Heart left ventricle (tissue), 16 donors: Measurements from ENCODE around the gene SLC39A11. TPM values are rescaled to one million over a fixed set of nuclear protein-coding genes. Genes with fewer than 3 reads are reported as not detected.

Source experiments
- ATAC-seq, 4 donors: fragments of 200-7000 bp; cut with Tn5 transposase; one replicate each; pipeline ENCODE4 v1.9.1; 2020 to 2022; ENCODE audit warnings: moderate library complexity in 4 of 4, mild to moderate bottlenecking in 3 of 4, moderate number of reproducible peaks in 1 of 4
- DNase-seq, 5 donors: peaks; one replicate each; pipeline ENCODE4 v3.0.0-alpha.2; 2020
- H3K27ac ChIP-seq, 12 donors: fragments of 200-600 bp; sonication (generic) in 4 of 12; one replicate each; pipeline versions ENCODE4 v1.5.0 to v1.8.0; 2016 to 2022; ENCODE audit warnings: mild to moderate bottlenecking in 2 of 12
- H3K27me3 ChIP-seq, 9 donors: fragments of 200-600 bp; sonication (generic) in 2 of 9; one replicate each; pipeline versions ENCODE4 v1.5.1 to v1.8.0; 2016 to 2022; ENCODE audit warnings: mild to moderate bottlenecking in 3 of 9
- H3K36me3 ChIP-seq, 9 donors: fragments of 200-600 bp; sonication (generic) in 2 of 9; one replicate each; pipeline versions ENCODE4 v1.5.0 to v1.8.0; 2018 to 2022; ENCODE audit warnings: mild to moderate bottlenecking in 2 of 9
- H3K4me1 ChIP-seq, 12 donors: fragments of 200-600 bp; sonication (generic) in 4 of 12; one replicate each; pipeline versions ENCODE4 v1.5.0 to v1.8.0; 2016 to 2022; ENCODE audit warnings: mild to moderate bottlenecking in 3 of 12
- H3K4me3 ChIP-seq, 12 donors: fragments of 200-600 bp; sonication (generic) in 4 of 12; one replicate each; pipeline versions ENCODE4 v1.5.0 to v1.8.0; 2017 to 2022; ENCODE audit warnings: mild to moderate bottlenecking in 9 of 12, moderate library complexity in 4 of 12
- H3K9me3 ChIP-seq, 12 donors: fragments of 200-600 bp; sonication (generic) in 4 of 12; one replicate each; pipeline versions ENCODE4 v1.5.0 to v1.8.0; 2016 to 2022; ENCODE audit warnings: mild to moderate bottlenecking in 1 of 12
- CTCF ChIP-seq, 12 donors: fragments of 200-600 bp; sonication (generic) in 4 of 12; IDR thresholded peaks; one replicate each; pipeline versions ENCODE4 v1.5.0 to v1.8.0; 2018 to 2022; ENCODE audit warnings: antibody characterized with exemption in 12 of 12, mild to moderate bottlenecking in 5 of 12
- POLR2A ChIP-seq, 2 donors: fragments of 450-650 bp; IDR thresholded peaks; one replicate each; pipeline ENCODE4 v1.6.1; 2017; ENCODE audit warnings: antibody characterized with exemption in 2 of 2, mild to moderate bottlenecking in 2 of 2, moderate library complexity in 2 of 2
- WGBS, 4 donors: extraction: QIAGEN DNeasy Blood & Tissue Kit in 2 of 4; methylation state at CpG; one replicate each; pipeline versions ENCODE4 v1.1.5 to v1.1.7; 2013 to 2018; 5-methylcytosine and 5-hydroxymethylcytosine counted together
- intact Hi-C, 10 donors: fragments of 100-400 bp; cut with DNase I; formaldehyde crosslinking; loops; one replicate each; pipeline versions ENCODE4 v1.11.1 to v1.14.2; 2022
- polyA plus RNA-seq, 2 donors: library from polyadenylated mRNA; stranded (reverse); fragments of 200-250 nt; gene quantifications; one replicate each; pipeline ENCODE4 v1.2.3, GENCODE V29; 2013
- total RNA-seq, 9 donors: library from RNA; depleted of rRNA in 2 of 9; stranded (reverse); fragments of >200 nt in 2 of 9; fragmentation: NEBNext Ultra II Directional in 3 of 9; extraction: Animal tissue kit (Norgen Biotek cat#: 25700) in 3 of 9; gene quantifications; one replicate each; pipeline versions ENCODE4 v1.1.0 to v1.2.4, GENCODE V29; 2016 to 2023
- donor health status: ischemic (EF 13 %, LVEDD 7.1; RV severe dilation, severe dysfunction).
- donor health status: healthy with polysubstance abuse.
- donor health status: DM: no; HTN: yes; CAD: no.
- donor health status: DM: no; HTN: no; CAD: no.
- donor health status: ischemic (EF 25% LVEDD 6.9; RV normal size, moderate dysfunction).
- donor health status: ischemic (EF 25% LVEDD 5.7; RV mildly dilated, moderate dysfunction).
- donor health status: healthy.
- donor health status: DM: yes; HTN: yes; CAD: no.
- donor health status: ischemic (EF 35%, LVEDD 5.7; RV mildly dilated, moderate dysfunction).
- donor health status: nonischemic (EF 11% LVEDD 7.7; RV severe dilation, severe dysfunction).
- donor health status: DM: yes; HTN: yes; CAD: no.
- donor health status: PGD.
- donor health status: ischemic (EF 29% LVEDD 5.4; RV normal size, mild dysfunction).
- donor health status: nonischemic (EF 23%, LVEDD 6.1; RV moderate dilation, normal function).

The SLC39A11 gene
- total and polyA plus RNA-seq, 11 donors: 2.5 to 23.3 (median 8.4) TPM

DNA sequence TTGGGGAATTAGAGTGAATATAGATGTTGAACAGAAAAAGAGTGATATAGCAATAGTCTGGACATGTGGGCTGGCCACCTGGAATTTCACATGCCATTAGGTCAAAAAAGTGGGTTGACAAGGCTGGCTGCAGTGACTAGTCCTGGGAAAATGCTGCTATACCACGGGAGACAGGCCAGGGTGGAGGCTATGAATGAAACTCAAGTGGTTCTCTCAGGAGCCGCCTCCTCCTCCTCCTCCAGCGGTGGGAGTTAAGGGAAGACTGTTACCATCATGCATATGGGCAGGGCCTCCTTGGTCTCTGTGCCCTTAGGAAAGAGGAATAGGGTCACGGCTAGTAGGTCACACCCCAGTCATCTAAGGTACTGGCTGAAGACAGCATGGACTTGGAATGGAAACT lies 448.0 kb downstream of the SLC39A11 start:
- Histone ChIP-seq H3K27ac (no peak overlapping the region), H3K27me3 (peaks cover 0 to 5% (median 0%) of the 10 kb centered on the region in 9 donors), H3K36me3 (peaks cover 0 to 10% (median 0%) of the 10 kb centered on the region in 9 donors), H3K4me3 (no peak overlapping the region), H3K4me1 (no peaks in the 10 kb centered on the region), H3K9me3 (no peaks in the 10 kb centered on the region)
- DNase-seq: no peak
- no peak for ATAC-seq
- intact Hi-C loops: no loop called here
- no peak for TF ChIP-seq CTCF (IDR thresholded peaks at IDR 0.05)
- TF ChIP-seq POLR2A (IDR thresholded peaks at IDR 0.05): no peak
- WGBS, 4 donors: 69 to 80% (median 78%) methylated on average over 4 of the region's 4 CpGs

GRCh38 chr17:72643575-72644216 lies 448.8 kb downstream of the SLC39A11 start:
- Histone ChIP-seq H3K4me1 (no peaks in the 10 kb centered on the region), H3K27ac (no peak overlapping the region), H3K4me3 (no peak overlapping the region), H3K9me3 (no peaks in the 10 kb centered on the region), H3K36me3 (peaks cover 0 to 10% (median 0%) of the 10 kb centered on the region in 9 donors), H3K27me3 (peaks cover 0 to 10% (median 0%) of the 10 kb centered on the region in 9 donors)
- no peak for DNase-seq
- intact Hi-C loops: no loop called here
- TF ChIP-seq POLR2A (IDR thresholded peaks at IDR 0.05) (no peak), CTCF (IDR thresholded peaks at IDR 0.05) (no peak)
- no peak for ATAC-seq
- WGBS, 4 donors: 68 to 90% (median 71%) methylated on average over 4 of the region's 4 CpGs

DNA sequence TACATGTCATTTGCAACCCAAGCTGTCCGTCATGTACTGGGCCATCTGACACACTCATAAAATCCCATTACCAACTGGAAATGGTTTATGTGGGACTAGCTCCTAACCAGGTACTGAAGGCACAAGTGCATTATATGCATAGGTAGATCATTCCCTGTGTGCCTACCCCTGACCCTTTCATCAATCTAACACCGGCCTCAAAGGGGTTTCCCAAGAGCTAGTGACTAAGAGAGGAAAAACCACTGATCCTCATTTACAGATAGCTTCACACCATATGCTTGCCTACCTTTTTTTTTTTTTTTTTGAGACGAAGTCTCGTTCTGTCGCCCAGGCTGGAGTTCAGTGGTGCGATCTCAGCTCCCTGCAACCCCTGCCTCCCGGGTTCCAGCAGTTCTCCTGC lies 449.8 kb downstream of the SLC39A11 start:
- 86 to 93% (median 90%) methylated on average over 7 of the region's 7 CpGs for WGBS, 4 donors
- H3K27ac ChIP-seq: no peak overlapping the region
- DNase-seq (no peak), ATAC-seq (no peak)
- H3K27me3 ChIP-seq: peaks cover 0 to 10% (median 0%) of the 10 kb centered on the region in 9 donors
- no peaks in the 10 kb centered on the region for H3K4me1 ChIP-seq
- no peak overlapping the region for H3K4me3 ChIP-seq
- intact Hi-C loops: no loop called here
- no peaks in the 10 kb centered on the region for H3K9me3 ChIP-seq
- peaks cover 0 to 10% (median 0%) of the 10 kb centered on the region in 9 donors for H3K36me3 ChIP-seq
- TF ChIP-seq POLR2A (IDR thresholded peaks at IDR 0.05) (no peak), CTCF (IDR thresholded peaks at IDR 0.05) (no peak)

DNA sequence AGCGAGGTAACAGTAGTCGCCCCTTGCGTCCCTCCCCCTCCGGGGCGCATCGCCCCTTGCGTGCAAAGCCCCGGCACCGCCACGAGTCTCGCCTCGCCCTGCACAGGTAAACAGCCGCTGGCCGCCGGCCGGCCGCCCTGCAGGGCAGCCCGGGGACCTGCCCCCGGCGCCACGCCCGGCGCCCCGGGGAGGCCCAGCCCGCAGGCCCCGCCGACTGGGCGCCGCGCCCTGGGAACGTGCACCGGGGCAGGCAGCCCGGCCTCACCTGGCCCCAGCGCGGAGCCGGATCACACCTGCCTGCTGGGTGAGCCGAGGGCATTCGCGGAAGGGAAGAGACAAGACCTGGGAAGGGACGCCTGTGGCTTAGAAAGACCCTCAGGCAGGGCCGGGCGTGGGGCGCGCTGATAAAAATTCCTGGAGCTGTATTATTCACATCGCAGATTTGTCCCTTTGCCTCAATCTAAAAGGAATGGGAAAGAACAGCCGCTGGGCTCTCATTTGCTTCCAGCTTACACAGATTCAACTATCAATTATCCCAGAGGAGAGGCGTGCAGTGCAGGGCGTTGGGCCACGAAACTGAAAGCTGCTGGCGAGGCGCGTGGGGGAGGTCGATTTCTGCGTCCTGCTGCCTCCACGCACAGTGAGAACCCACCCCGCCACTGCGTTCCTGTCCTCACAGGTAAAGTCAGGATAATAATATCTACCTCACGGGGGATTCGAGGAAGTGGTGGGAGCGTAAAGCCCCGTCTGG lies 451.9 kb downstream of the SLC39A11 start:
- 28 to 68% (median 46%) methylated on average over 24 to 61 of the region's 61 CpGs for WGBS, 4 donors
- ATAC-seq (no peak), DNase-seq (no peak)
- Histone ChIP-seq H3K9me3 (no peaks in the 10 kb centered on the region), H3K4me1 (no peaks in the 10 kb centered on the region), H3K4me3 (no peak overlapping the region), H3K27me3 (peaks cover 0 to 10% (median 0%) of the 10 kb centered on the region in 9 donors), H3K36me3 (peaks cover 0 to under 1% (median 0%) of the 10 kb centered on the region in 9 donors), H3K27ac (no peak overlapping the region)
- intact Hi-C loops: no loop called here
- TF ChIP-seq POLR2A (IDR thresholded peaks at IDR 0.05): no peak
